Endothelial cell (in vitro differentiated cells): ENCODE data around the gene CACNA1D. TPM values are rescaled to one million over a fixed set of nuclear protein-coding genes. Genes with fewer than 3 reads are reported as not detected.

Source experiments
- DNase-seq: peaks from one replicate; pipeline ENCODE4 v3.0.0; 2021; ENCODE audit warnings: low spot score
- H3K27ac Mint-ChIP-seq: one replicate; pipeline ENCODE4 v1.8.0; 2021; ENCODE audit warnings: mixed read lengths, inconsistent platforms; ENCODE audit not compliant: unreplicated experiment
- H3K27me3 Mint-ChIP-seq: one replicate; pipeline ENCODE4 v1.8.0; 2021; ENCODE audit warnings: mild to moderate bottlenecking, moderate library complexity, mixed read lengths, inconsistent platforms; ENCODE audit not compliant: unreplicated experiment
- H3K36me3 Mint-ChIP-seq: one replicate; pipeline ENCODE4 v1.8.0; 2021; ENCODE audit warnings: mild to moderate bottlenecking, low read depth, mixed read lengths, inconsistent platforms; ENCODE audit not compliant: unreplicated experiment
- H3K4me1 Mint-ChIP-seq: one replicate; pipeline ENCODE4 v1.8.0; 2021; ENCODE audit warnings: mild to moderate bottlenecking, mixed read lengths, inconsistent platforms; ENCODE audit not compliant: unreplicated experiment
- H3K4me3 Mint-ChIP-seq: one replicate; pipeline ENCODE4 v1.8.0; 2021; ENCODE audit warnings: mild to moderate bottlenecking, mixed read lengths, inconsistent platforms; ENCODE audit not compliant: unreplicated experiment
- H3K9me3 Mint-ChIP-seq: one replicate; pipeline ENCODE4 v1.8.0; 2021; ENCODE audit warnings: mixed read lengths, inconsistent platforms; ENCODE audit not compliant: unreplicated experiment
- total RNA-seq: library from RNA; stranded (reverse); fragmentation: NEBNext Ultra II Directional; extraction: Animal tissue kit (Norgen Biotek cat#: 25700); gene quantifications from one replicate; pipeline ENCODE4 v1.2.1, GENCODE V29; 2021; ENCODE audit not compliant: unreplicated experiment
- TF ChIP-seq, protein P1 (sequence below): fragments of 200-600 bp; sonication (generic); IDR thresholded peaks from one replicate; pipeline ENCODE4 v1.5.0; 2021; ENCODE audit warnings: antibody characterized with exemption; ENCODE audit not compliant: unreplicated experiment

Gene CACNA1D
- total RNA-seq, 1 donor from 2014 or later = 208 TPM

- no peak for DNase-seq
- no peaks in the 10 kb centered on the region for H3K4me1 Mint-ChIP-seq
- TF ChIP-seq, protein P1, sequence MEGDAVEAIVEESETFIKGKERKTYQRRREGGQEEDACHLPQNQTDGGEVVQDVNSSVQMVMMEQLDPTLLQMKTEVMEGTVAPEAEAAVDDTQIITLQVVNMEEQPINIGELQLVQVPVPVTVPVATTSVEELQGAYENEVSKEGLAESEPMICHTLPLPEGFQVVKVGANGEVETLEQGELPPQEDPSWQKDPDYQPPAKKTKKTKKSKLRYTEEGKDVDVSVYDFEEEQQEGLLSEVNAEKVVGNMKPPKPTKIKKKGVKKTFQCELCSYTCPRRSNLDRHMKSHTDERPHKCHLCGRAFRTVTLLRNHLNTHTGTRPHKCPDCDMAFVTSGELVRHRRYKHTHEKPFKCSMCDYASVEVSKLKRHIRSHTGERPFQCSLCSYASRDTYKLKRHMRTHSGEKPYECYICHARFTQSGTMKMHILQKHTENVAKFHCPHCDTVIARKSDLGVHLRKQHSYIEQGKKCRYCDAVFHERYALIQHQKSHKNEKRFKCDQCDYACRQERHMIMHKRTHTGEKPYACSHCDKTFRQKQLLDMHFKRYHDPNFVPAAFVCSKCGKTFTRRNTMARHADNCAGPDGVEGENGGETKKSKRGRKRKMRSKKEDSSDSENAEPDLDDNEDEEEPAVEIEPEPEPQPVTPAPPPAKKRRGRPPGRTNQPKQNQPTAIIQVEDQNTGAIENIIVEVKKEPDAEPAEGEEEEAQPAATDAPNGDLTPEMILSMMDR = no peak
- H3K27ac Mint-ChIP-seq = no peak overlapping the region
- peaks cover 6% of the 10 kb centered on the region for H3K27me3 Mint-ChIP-seq
- no peaks in the 10 kb centered on the region for H3K9me3 Mint-ChIP-seq
- H3K36me3 Mint-ChIP-seq = peaks cover 56% of the 10 kb centered on the region
- no peak overlapping the region for H3K4me3 Mint-ChIP-seq
Observed at GRCh38 chr3:53807117-53807810, 312.9 kb downstream of the CACNA1D start.

DNA sequence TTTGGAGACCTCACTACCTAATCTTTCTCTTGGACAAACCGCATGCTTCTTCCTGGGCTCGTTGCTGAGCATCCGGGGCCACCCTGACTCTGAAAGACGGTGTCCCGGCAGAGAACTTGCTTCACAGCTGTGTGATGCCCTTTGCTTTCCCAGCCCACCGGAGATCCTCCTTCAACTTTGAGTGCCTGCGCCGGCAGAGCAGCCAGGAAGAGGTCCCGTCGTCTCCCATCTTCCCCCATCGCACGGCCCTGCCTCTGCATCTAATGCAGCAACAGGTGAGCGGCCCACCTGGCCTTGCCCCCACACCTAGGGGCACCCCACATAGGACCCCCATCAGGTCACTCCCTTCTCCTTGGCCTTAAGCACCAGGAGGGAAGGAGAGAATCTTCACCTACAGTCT lies 314.1 kb downstream of the CACNA1D start:
- H3K4me1 Mint-ChIP-seq = no peaks in the 10 kb centered on the region
- no peak for DNase-seq
- TF ChIP-seq, protein P1 = no peak
- H3K4me3 Mint-ChIP-seq = no peak overlapping the region
- H3K9me3 Mint-ChIP-seq = no peaks in the 10 kb centered on the region
- peaks cover 53% of the 10 kb centered on the region for H3K36me3 Mint-ChIP-seq
- H3K27ac Mint-ChIP-seq = no peak overlapping the region
- peaks cover 6% of the 10 kb centered on the region for H3K27me3 Mint-ChIP-seq

DNA sequence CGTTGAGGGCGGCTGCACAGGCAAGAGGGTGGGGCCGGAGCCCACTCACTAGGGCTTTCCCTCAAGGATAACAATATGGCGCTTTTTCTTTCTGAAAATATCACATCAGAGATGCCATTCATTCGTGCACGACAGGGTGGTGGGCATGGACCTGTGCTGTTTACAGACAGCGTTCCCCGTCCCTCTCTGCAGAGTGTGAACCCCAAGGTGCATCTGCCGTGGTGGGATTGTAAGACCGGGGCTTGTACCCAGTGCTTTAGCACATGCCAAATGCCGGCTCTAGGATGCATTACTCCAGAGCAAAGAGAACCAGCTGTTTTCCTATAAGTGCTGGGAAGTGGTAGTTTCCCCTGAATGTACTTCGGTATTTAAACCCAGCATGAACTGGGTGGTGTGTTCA lies 314.9 kb downstream of the CACNA1D start:
- Mint-ChIP-seq H3K36me3 (peaks cover 55% of the 10 kb centered on the region), H3K9me3 (no peaks in the 10 kb centered on the region), H3K4me1 (no peaks in the 10 kb centered on the region), H3K27ac (no peak overlapping the region), H3K27me3 (peaks cover 5% of the 10 kb centered on the region), H3K4me3 (no peak overlapping the region)
- TF ChIP-seq, protein P1 = no peak
- no peak for DNase-seq

DNA sequence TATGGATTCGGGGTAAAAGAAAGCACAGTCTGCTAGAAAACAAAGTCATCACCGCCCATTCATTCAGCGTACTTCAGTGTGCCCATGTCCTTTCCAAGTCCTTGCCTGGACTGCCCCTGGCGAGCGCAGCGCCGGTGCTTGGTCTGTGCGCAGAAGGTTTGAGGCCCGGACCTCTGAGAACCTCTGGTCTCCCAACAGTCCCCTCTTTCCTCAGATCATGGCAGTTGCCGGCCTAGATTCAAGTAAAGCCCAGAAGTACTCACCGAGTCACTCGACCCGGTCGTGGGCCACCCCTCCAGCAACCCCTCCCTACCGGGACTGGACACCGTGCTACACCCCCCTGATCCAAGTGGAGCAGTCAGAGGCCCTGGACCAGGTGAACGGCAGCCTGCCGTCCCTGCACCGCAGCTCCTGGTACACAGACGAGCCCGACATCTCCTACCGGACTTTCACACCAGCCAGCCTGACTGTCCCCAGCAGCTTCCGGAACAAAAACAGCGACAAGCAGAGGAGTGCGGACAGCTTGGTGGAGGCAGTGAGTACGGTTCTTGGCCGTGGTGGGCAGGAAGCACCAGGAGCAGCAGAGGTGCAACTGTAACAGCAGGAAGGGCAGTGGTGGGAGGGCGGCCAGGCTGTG lies 315.5 kb downstream of the CACNA1D start:
- H3K36me3 Mint-ChIP-seq = peaks cover 51% of the 10 kb centered on the region
- no peaks in the 10 kb centered on the region for H3K4me1 Mint-ChIP-seq
- no peaks in the 10 kb centered on the region for H3K9me3 Mint-ChIP-seq
- TF ChIP-seq, protein P1 = no peak
- H3K27me3 Mint-ChIP-seq = peaks cover 2% of the 10 kb centered on the region
- H3K27ac Mint-ChIP-seq = no peak overlapping the region
- DNase-seq = no peak
- no peak overlapping the region for H3K4me3 Mint-ChIP-seq

DNA sequence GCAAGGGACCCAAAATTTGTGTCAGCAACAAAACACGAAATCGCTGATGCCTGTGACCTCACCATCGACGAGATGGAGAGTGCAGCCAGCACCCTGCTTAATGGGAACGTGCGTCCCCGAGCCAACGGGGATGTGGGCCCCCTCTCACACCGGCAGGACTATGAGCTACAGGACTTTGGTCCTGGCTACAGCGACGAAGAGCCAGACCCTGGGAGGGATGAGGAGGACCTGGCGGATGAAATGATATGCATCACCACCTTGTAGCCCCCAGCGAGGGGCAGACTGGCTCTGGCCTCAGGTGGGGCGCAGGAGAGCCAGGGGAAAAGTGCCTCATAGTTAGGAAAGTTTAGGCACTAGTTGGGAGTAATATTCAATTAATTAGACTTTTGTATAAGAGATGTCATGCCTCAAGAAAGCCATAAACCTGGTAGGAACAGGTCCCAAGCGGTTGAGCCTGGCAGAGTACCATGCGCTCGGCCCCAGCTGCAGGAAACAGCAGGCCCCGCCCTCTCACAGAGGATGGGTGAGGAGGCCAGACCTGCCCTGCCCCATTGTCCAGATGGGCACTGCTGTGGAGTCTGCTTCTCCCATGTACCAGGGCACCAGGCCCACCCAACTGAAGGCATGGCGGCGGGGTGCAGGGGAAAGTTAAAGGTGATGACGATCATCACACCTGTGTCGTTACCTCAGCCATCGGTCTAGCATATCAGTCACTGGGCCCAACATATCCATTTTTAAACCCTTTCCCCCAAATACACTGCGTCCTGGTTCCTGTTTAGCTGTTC lies 316.9 kb downstream of the CACNA1D start:
- no peak for DNase-seq
- TF ChIP-seq, protein P1 = no peak
- Mint-ChIP-seq H3K27me3 (peaks cover 2% of the 10 kb centered on the region), H3K36me3 (peaks cover 45% of the 10 kb centered on the region), H3K4me1 (no peaks in the 10 kb centered on the region), H3K9me3 (no peaks in the 10 kb centered on the region), H3K27ac (no peak overlapping the region), H3K4me3 (no peak overlapping the region)
